GM12873 (cell line): ENCODE results near the gene ADARB2.

Experiments used
- TF ChIP-seq, protein P1 (sequence below): IDR thresholded peaks from 2 replicates; pipeline ENCODE4 v1.5.1; 2012; ENCODE audit warnings: low read depth, mild to moderate bottlenecking, moderate library complexity, low read length, control low read depth; ENCODE audit not compliant: insufficient read depth; ENCODE audit errors: missing control alignments

Gene ADARB2

DNA sequence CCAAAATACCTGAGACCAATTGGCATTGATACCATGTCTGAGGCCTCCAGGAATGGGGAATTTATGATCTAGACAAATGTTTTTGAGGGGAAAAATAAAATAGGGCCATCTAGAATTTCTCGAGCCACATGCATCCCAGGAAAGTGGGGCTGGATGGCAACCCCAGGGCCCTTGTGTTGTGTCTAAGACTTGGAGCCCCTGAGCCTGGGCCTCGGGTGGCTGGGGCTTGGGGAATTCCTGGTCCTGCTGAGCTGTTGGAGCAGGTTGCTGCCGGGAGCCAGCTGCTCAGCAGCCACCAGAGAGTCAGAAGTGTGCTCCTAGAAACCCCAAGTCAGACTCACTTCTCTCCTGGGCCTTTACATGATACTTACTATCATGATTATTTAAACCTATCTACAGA lies 508.2 kb downstream of the ADARB2 start:
- TF ChIP-seq, protein P1, sequence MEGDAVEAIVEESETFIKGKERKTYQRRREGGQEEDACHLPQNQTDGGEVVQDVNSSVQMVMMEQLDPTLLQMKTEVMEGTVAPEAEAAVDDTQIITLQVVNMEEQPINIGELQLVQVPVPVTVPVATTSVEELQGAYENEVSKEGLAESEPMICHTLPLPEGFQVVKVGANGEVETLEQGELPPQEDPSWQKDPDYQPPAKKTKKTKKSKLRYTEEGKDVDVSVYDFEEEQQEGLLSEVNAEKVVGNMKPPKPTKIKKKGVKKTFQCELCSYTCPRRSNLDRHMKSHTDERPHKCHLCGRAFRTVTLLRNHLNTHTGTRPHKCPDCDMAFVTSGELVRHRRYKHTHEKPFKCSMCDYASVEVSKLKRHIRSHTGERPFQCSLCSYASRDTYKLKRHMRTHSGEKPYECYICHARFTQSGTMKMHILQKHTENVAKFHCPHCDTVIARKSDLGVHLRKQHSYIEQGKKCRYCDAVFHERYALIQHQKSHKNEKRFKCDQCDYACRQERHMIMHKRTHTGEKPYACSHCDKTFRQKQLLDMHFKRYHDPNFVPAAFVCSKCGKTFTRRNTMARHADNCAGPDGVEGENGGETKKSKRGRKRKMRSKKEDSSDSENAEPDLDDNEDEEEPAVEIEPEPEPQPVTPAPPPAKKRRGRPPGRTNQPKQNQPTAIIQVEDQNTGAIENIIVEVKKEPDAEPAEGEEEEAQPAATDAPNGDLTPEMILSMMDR = no peak

DNA sequence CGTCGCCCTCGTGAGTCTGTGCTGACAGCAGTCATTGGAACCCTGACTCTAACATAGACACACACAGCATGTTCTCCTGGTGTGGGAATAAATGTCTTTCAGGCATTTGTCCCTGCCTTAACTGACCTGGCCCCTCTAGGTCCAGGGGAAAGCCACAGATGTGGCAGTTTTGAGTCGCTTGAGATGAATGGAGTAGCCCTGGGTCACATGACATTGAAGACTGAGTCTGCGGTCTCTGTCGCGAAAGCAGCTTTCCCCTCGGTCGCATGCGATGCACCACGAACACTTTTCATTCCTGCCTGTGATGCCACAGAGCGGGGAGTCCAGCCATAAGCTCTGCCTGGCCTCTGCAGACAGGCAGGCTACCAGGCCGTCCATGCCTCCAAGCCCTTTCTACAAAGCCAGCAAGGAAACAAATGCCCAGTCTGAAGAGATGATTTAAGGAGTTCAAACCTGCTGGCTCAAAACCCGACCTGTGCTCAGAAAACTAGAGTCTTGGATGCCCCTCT lies 508.8 kb downstream of the ADARB2 start:
- TF ChIP-seq, protein P1 = no peak

DNA sequence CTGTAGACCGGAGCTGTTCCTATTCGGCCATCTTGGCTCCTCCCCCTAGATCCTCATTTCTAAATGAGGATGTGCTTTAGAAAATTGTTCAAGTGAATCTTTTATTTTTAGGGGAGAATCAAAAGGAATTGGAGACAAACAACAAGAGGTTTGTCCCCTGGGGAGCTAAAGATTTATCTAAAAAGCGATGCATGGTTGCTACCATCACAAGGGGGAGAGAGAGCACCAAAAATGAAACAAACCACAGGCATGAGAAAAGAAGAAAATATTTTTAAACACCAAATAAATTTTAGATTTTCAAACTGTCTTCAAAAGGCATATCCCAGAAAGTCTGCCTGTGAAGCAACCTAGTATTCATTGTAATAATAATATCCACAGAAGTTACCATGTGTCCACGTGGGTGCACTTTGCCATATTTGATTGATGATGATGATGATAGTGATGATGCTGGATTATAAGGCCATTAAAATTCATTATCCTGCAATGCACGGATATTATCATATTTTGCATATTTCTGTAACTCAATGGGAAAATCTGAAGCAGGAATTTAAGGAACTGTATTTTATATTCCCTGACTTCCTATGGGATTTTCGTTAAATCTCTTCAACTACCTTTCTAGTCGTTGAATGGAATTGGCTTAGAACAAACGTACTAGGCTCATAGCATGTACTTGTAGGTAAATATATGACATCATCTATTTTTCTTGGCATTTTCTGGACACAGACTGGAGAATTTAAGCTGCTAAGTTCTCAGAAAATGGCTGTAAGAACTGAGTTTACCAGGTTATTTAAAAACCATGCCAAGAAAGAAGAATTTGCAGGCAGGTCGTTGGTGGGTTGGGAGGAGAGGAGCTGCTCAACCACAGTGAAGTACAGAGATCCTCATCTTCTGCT lies 509.6 kb downstream of the ADARB2 start:
- TF ChIP-seq, protein P1 = no peak

DNA sequence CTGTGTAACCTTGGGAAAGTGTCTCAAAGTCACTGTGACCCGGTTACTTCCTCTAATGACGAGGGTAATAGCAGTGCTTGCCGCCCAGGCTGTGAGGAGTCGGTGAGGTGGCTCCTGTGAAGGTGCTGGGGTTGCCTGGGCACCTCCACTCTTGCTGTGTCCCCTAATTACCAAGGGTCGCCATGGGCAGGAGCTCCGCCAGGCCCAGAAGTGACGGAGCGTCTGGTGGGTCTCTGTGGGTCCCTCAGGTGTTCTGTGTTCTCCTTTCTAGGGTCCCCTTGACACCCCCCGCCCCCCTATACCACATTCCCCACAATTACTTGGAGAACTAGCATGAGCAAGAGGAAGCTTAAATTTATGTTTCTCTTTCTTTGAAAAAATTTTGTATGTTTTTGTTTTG lies 519.7 kb downstream of the ADARB2 start:
- TF ChIP-seq, protein P1 = no peak

DNA sequence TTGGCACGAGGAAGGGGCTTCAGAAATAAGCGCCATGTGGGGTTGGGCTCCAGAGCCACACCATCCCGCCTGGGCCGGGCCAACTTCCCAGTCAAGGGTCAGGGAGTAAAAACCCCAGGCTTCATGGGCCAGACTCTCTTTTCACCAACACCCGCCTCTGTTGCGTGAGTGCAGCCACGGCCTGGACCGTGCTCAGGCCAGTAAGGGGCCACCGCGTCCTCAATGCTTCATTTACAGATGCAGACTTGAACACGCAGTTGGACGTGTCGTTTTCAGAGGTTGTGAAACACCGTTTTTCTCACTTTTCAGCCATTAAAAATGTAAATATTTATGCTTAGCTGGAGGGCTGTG lies 520.1 kb downstream of the ADARB2 start:
- TF ChIP-seq, protein P1 = no peak

DNA sequence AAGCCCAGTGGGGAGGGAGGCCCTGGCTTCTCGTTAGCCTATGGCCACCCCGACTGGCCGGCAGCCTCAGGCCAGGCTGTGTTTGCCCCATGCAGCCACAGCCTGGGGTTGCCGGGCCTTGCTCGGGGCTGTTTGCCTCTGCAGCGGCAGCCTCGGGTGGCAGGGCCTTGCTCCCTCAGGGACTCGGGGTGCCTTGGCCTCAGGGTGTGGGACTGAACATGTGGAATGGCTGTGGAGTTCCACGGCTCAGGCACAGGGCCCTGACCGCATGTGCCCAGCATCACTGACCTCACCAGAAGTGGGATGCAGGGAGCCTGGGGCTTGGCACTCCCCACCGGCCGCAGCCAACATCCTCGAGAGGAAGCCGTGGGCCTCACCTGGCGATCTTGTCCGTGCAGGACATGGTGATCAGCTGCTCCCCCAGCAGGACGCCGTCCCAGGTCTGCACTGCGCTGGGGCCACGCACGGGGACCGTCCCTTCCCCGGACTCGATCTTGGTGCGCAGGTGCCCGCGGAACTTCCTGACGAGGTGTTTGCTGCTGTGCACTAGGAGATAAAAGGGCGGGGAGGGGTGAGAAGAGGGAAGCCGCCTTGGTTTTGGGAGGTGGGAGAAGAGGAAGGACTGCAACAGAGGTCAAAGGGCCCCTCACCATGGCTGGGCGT lies 520.6 kb downstream of the ADARB2 start:
- TF ChIP-seq, protein P1 = no peak

DNA sequence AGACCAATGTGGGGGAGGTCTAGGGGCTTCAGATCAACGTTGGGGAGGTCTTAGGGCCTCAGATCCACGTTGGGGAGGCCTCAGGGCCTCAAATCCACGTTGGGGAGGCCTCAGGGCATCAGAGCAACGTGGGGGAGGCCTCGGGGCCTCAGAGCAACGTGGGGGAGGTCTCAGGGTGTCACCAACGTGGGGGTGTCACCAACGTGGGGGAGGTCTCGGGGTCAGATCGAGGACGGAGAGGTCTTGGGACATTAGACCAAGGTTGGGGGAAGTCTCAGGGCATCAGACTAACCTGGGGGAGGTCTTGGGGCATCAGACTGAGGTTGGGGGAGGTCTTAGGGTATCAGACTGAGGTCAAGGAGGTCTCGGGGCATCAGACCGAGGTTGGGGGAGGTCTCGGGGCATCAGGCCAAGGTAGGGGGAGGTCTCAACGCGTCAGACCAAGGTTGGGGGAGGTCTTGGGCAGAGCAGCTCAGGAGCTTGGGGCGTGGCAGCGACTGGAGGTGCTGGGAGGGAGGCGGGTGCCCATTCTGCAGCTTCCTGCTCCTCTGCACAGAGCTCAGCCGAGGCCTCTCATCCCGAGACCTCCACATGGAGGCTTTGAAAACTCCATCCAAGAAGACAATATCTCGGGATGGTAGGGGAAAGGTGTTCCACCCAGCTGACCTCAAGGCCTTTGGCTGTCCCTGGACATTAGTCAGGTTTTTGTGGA lies 521.3 kb downstream of the ADARB2 start:
- TF ChIP-seq, protein P1 = no peak
